Prostate gland (tissue), 2 donors: ENCODE results near the gene DGAT2. TPM values are rescaled to one million over a fixed set of nuclear protein-coding genes. Genes with fewer than 3 reads are reported as not detected.
A peak's percentile ranks its signal among the peaks of the same experiment; 100 is the strongest.

Experiments used
- DNase-seq: peaks from one replicate; pipeline ENCODE4 v3.0.0-alpha.2; 2019; ENCODE audit warnings: low spot score
- H3K27ac ChIP-seq, 2 donors: fragments of 200-600 bp; sonication (generic); 2 replicates each; pipeline ENCODE4 v1.5.1; 2017 to 2019
- H3K27me3 ChIP-seq: fragments of 200-600 bp; sonication (generic); replicated peaks from 2 replicates; pipeline ENCODE4 v1.5.1; 2019; ENCODE audit not compliant: insufficient read depth
- H3K36me3 ChIP-seq, 2 donors: fragments of 200-600 bp; sonication (generic); 1 replicate in 1 of 2; 2 replicates in 1 of 2; pipeline versions ENCODE4 v1.5.1 to v1.8.1; 2017 to 2019
- H3K4me1 ChIP-seq: fragments of 200-600 bp; sonication (generic); replicated peaks from 2 replicates; pipeline ENCODE4 v1.5.1; 2019
- H3K4me3 ChIP-seq, 2 donors: fragments of 200-600 bp; sonication (generic); 2 replicates each; pipeline ENCODE4 v1.5.1; 2017 to 2019
- H3K9me3 ChIP-seq: fragments of 200-600 bp; sonication (generic); 2 replicates; pipeline ENCODE4 v1.5.1; 2017
- CTCF ChIP-seq, 4 experiments: fragments of 200-600 bp in 2 of 4; fragments of 450-650 bp in 2 of 4; sonication (generic) in 2 of 4; IDR thresholded peaks; 1 replicate in 3 of 4; 2 replicates in 1 of 4; pipeline ENCODE4 v1.5.1; 2016 to 2019; ENCODE audit warnings: antibody characterized with exemption in 4 of 4, mild to moderate bottlenecking in 2 of 4, moderate library complexity in 2 of 4
- POLR2A ChIP-seq: fragments of 450-650 bp; IDR thresholded peaks from one replicate; pipeline ENCODE4 v1.6.1; 2016; ENCODE audit warnings: antibody characterized with exemption, mild to moderate bottlenecking
- POLR2AphosphoS5 ChIP-seq: sonication (generic); formaldehyde crosslinking; IDR thresholded peaks from one replicate; pipeline ENCODE4 v1.6.1; 2017; ENCODE audit warnings: antibody characterized with exemption
- WGBS: methylation state at CpG from one replicate; pipeline ENCODE4 v1.1.5; 2018; 5-methylcytosine and 5-hydroxymethylcytosine counted together
- intact Hi-C: fragments of 100-400 bp; cut with DNase I; formaldehyde crosslinking; loops from one replicate; pipeline ENCODE4 v1.14.2; 2022
- total RNA-seq, 2 donors: library from RNA; depleted of rRNA; stranded (reverse); fragments of >200 nt; gene quantifications; one replicate each; pipeline ENCODE4 v1.1.0, GENCODE V29; 2016

Gene DGAT2
- total RNA-seq, 2 donors from 2014 or later: 5.6 to 24.6 TPM

- no peak overlapping the region for H3K4me3 ChIP-seq
- no peaks in the 10 kb centered on the region for H3K36me3 ChIP-seq
- intact Hi-C loops: no loop called here
- H3K9me3 ChIP-seq: no peaks in the 10 kb centered on the region
- DNase-seq: no peak
- H3K27ac ChIP-seq: peak overlapping the region; percentile 23 to 54
- 90% methylated on average over 9 of the region's 9 CpGs for WGBS
- no peak for TF ChIP-seq POLR2A
- H3K27me3 ChIP-seq: no peaks in the 10 kb centered on the region
- H3K4me1 ChIP-seq: peaks cover 4% of the 10 kb centered on the region
These were observed 45.9 kb upstream of the DGAT2 start for GRCh38 chr11:75722669-75723042.

GRCh38 chr11:75725547-75726320, 42.8 kb upstream of the DGAT2 start:
- 91% methylated on average over 13 of the region's 13 CpGs for WGBS
- intact Hi-C loops: no loop called here
- no peaks in the 10 kb centered on the region for H3K27me3 ChIP-seq
- H3K27ac ChIP-seq: no peak overlapping the region
- TF ChIP-seq POLR2A (no peak), POLR2AphosphoS5 (no peak), CTCF (IDR thresholded peaks at IDR 0.05) (no peak)
- no peak overlapping the region for H3K4me3 ChIP-seq
- no peaks in the 10 kb centered on the region for H3K9me3 ChIP-seq
- no peaks in the 10 kb centered on the region for H3K36me3 ChIP-seq
- no peak for DNase-seq
- H3K4me1 ChIP-seq: no peaks in the 10 kb centered on the region

- H3K36me3 ChIP-seq: no peaks in the 10 kb centered on the region
- no peaks in the 10 kb centered on the region for H3K9me3 ChIP-seq
- H3K4me1 ChIP-seq: no peaks in the 10 kb centered on the region
- no peak overlapping the region for H3K27ac ChIP-seq
- no peak for TF ChIP-seq POLR2AphosphoS5
- no peak for TF ChIP-seq POLR2A
- TF ChIP-seq CTCF (IDR thresholded peaks at IDR 0.05): no peak
- no peak for DNase-seq
- H3K4me3 ChIP-seq: no peak overlapping the region
- no peaks in the 10 kb centered on the region for H3K27me3 ChIP-seq
- intact Hi-C loops: no loop called here
- 95% methylated on average over 2 of the region's 2 CpGs for WGBS
These were observed 39.6 kb upstream of the DGAT2 start for GRCh38 chr11:75728992-75729391.

- no peaks in the 10 kb centered on the region for H3K9me3 ChIP-seq
- H3K4me1 ChIP-seq: no peaks in the 10 kb centered on the region
- TF ChIP-seq CTCF (IDR thresholded peaks at IDR 0.05) (no peak), POLR2A (no peak), POLR2AphosphoS5 (no peak)
- DNase-seq: no peak
- H3K4me3 ChIP-seq: no peak overlapping the region
- no peaks in the 10 kb centered on the region for H3K36me3 ChIP-seq
- WGBS: 95% methylated on average over 5 of the region's 5 CpGs
- intact Hi-C loops: no loop called here
- no peaks in the 10 kb centered on the region for H3K27me3 ChIP-seq
- no peak overlapping the region for H3K27ac ChIP-seq
These were observed 37.5 kb upstream of the DGAT2 start for GRCh38 chr11:75731095-75731494.

- TF ChIP-seq CTCF (IDR thresholded peaks at IDR 0.05): no peak
- no peak for TF ChIP-seq POLR2AphosphoS5
- no peak for TF ChIP-seq POLR2A
- 97% methylated on average over 8 of the region's 8 CpGs for WGBS
- DNase-seq: no peak
- Histone ChIP-seq H3K4me1 (no peaks in the 10 kb centered on the region), H3K4me3 (no peak overlapping the region), H3K27me3 (no peaks in the 10 kb centered on the region), H3K27ac (no peak overlapping the region), H3K9me3 (no peaks in the 10 kb centered on the region), H3K36me3 (no peaks in the 10 kb centered on the region)
- intact Hi-C loops: no loop called here
These were observed 35.5 kb upstream of the DGAT2 start for GRCh38 chr11:75733071-75733430.
